GM19452 (cell line): ENCODE measurements around the gene KIRREL3.

Experiments
- ATAC-seq: cut with Tn5 transposase; IDR thresholded peaks from one replicate; pipeline ENCODE4 v1.9.1; 2021; ENCODE audit not compliant: unreplicated experiment

The KIRREL3 gene

GRCh38 chr11:126800009-126800408, 200.6 kb downstream of the KIRREL3 start:
- ATAC-seq = no peak

GRCh38 chr11:126797457-126798169, 203.0 kb downstream of the KIRREL3 start:
- no peak for ATAC-seq

GRCh38 chr11:126793596-126793995, 207.0 kb downstream of the KIRREL3 start:
- ATAC-seq = no peak

GRCh38 chr11:126791991-126792390, 208.6 kb downstream of the KIRREL3 start:
- ATAC-seq = no peak

GRCh38 chr11:126791446-126791845, 209.1 kb downstream of the KIRREL3 start:
- no peak for ATAC-seq

DNA sequence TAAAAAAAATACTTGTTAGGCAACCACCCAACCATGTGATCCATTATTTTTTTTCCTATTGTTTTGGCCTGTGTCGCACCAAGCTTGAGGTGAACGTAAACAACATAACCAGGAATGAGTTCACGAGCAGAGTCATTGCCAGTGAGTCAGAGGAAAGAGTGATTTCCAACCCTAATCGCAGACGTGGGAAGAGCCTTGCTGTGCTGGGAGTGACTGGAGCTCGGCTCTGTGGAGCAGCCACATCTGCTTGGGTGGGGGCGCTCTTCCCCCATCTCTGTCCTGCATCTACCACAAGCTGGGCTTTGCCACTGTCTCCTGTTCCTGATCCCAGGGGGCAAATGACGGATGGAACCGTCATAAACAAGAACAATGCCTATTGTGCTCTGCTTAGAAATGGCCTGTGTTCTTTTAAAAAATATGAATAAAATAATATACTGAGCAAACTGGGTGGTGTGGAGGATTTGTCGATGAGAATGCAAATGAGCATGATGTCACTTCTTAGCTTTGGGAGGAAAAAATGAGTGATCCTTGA, 210.0 kb downstream of the KIRREL3 start:
- no peak for ATAC-seq

- ATAC-seq = no peak
Measured at GRCh38 chr11:126782810-126783209, 217.8 kb downstream of the KIRREL3 start.

DNA sequence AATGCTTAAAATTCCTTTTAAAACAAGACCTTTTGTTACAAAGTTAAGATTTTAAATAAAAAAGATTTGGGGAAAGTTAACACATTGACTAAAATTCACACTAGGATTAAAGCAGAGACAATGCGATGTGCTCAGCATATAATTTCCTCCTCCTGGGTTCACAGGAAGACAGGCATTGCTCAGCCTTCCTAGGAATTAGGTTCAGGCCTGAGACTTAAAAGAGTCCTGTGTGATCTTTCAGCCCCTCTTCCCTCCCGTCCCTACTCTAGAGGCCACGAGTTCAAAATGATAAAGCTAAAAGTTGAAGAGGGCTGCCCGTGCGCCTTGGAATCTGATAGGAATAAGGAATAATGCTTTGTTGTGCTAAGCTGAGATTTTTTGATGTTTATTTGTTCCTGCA, 218.6 kb downstream of the KIRREL3 start:
- no peak for ATAC-seq

DNA sequence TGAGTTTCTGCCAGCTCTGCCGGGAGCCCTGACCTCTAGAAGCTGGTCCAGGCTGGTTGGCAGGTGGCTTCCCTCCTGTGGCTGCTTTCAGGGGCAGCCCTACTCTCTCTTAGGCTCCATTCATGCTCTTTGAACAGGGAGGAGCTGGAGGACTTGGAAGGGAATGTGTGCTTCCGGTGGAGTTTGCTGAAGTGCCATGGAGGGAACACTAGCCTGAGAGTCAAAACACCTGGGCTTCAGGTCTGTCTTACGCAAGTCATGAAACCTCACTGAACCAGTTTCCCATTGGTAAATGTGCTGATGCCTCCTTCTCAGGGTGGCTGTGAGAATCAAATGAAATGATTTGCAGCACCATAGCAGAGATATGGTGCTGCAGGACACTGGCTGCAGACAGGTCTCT, 224.5 kb downstream of the KIRREL3 start:
- ATAC-seq = no peak

DNA sequence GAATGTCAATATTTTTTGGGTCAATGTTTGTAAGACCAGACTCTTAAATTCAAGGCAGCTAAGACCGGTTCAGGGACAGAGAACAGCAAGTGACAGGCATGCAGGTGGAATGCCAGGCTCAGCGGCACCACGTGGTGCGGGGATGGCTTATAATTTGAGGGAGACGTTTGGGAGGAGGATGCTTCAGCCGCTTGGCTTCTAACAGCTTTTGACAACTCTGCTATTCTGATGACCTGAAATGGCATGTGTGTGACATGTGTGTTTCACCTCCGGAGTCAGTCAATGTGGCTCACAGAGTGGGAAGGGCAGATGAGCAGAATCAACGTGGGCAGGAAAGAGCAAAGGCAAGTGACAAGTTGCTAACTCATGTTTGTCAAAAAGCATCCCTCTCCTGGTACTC, 228.3 kb downstream of the KIRREL3 start:
- no peak for ATAC-seq

GRCh38 chr11:126768702-126769101, 231.9 kb downstream of the KIRREL3 start:
- ATAC-seq = no peak

GRCh38 chr11:126766440-126766839, 234.1 kb downstream of the KIRREL3 start:
- ATAC-seq = no peak

- no peak for ATAC-seq
Measured at GRCh38 chr11:126765196-126765595, 235.4 kb downstream of the KIRREL3 start.

GRCh38 chr11:126764231-126764630, 236.3 kb downstream of the KIRREL3 start:
- no peak for ATAC-seq

- ATAC-seq = no peak
Measured at GRCh38 chr11:126756855-126757254, 243.7 kb downstream of the KIRREL3 start.

DNA sequence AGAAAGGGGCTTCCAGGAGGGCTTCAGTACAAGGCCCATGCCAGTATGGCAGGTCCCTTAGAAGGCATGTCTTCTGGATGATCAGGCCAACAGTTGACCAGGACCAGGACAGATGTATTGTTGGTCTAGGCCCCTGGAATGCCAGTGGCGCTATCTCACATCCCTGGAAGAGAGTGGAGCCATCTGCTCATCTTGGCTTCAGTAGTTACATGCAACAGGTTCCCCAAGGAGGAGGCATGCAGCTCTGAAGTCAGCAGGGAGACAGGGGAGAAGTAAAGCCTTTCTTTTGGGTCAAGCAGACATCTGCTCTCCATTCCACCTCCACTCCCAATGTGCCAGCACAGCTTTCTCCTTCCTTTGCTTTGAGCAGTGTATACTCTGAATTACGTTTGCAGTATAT, 244.1 kb downstream of the KIRREL3 start:
- no peak for ATAC-seq

- no peak for ATAC-seq
Measured at GRCh38 chr11:126755526-126755925, 245.0 kb downstream of the KIRREL3 start.

DNA sequence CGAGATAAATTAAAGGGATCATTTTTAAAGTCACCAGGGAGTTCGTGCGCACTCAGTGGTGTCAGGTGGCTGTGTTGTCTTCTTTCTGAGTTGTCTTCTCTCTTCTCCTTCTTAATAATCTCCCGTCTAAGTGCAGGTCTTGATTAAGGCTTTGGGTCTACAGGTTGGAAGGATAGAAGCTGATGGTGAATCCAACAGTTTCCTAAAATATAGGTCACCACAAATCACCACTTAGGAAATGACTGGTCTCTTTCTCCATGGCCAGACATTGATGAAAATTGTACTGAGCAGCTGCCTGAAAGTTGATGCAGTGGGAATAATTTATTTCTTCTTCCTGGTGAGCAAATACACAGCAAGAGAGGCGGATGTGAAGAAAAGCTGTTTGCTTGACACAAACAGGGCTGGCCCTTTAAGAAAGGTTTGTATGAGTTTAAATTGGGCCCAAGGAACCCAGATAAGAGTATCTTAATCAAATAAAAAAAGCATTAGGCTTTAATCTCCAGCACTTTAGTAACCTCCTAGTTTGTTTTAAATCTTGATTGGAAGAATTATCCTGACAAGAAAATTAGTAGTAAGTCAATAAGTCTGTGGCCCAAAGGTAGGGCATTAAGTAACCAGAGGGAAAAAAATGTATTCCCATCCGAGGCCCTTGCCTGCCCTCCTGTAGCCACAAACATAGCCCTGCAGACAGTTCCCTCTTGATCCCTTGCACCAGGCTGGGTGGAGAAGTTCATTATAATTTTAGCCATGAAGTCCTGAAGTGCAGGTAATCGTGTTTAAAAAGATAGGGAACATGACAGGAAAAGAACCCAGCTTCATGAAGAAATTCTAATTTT, 245.8 kb downstream of the KIRREL3 start:
- no peak for ATAC-seq

- ATAC-seq = no peak
Measured at GRCh38 chr11:126753990-126754389, 246.6 kb downstream of the KIRREL3 start.

DNA sequence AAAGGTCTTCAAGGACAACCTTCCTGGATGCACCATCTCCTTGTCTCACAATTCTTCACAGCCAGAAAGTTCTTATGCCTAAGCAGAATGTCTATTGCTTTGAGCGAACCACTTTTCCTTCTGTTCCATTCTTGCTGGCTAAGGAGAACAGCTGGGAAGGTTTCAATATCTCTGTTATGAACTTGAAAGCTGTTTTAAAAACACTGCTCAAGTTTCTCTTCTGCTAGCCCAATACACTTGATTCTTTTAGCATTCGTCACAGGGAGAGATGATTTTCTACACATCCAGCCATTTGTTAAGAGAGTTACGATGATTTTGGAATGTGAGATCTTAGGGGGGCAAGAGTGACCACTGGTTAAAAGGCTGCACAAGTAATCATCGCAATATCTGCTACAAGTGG, 249.3 kb downstream of the KIRREL3 start:
- no peak for ATAC-seq

- ATAC-seq = no peak
Measured at GRCh38 chr11:126748793-126749192, 251.8 kb downstream of the KIRREL3 start.
